Mesothelial cell of epicardium (in vitro differentiated cells): Measurements from ENCODE around the gene CTNNA3. TPM values are rescaled to one million over a fixed set of nuclear protein-coding genes. Genes with fewer than 3 reads are reported as not detected.
A peak's percentile ranks its signal among the peaks of the same experiment; 100 is the strongest.

ENCODE experiments used
- DNase-seq, 2 experiments: peaks; one replicate each; pipeline ENCODE4 v3.0.0; 2021; ENCODE audit warnings: low spot score in 2 of 2; ENCODE audit not compliant: unreplicated experiment in 2 of 2
- H3K27ac Mint-ChIP-seq: 2 replicates; pipeline ENCODE4 v1.8.0; 2021; ENCODE audit warnings: mixed read lengths
- H3K27me3 Mint-ChIP-seq: 2 replicates; pipeline ENCODE4 v1.8.0; 2021; ENCODE audit warnings: low read depth, mixed read lengths
- H3K36me3 Mint-ChIP-seq: 2 replicates; pipeline ENCODE4 v1.8.0; 2021; ENCODE audit warnings: mixed read lengths
- H3K4me1 Mint-ChIP-seq: 2 replicates; pipeline ENCODE4 v1.8.0; 2021; ENCODE audit warnings: mixed read lengths
- H3K4me3 Mint-ChIP-seq: 2 replicates; pipeline ENCODE4 v1.8.0; 2021; ENCODE audit warnings: mild to moderate bottlenecking, moderate library complexity, mixed read lengths
- H3K9me3 Mint-ChIP-seq: 2 replicates; pipeline ENCODE4 v1.8.0; 2021; ENCODE audit warnings: mixed read lengths
- total RNA-seq: library from RNA; stranded (reverse); gene quantifications from 3 replicates; pipeline ENCODE4 v1.2.1, GENCODE V29; 2021
- TF ChIP-seq, protein P1 (sequence below): fragments of 200-600 bp; sonication (generic); IDR thresholded peaks from one replicate; pipeline ENCODE4 v1.5.0; 2021; ENCODE audit warnings: antibody characterized with exemption; ENCODE audit not compliant: unreplicated experiment

The CTNNA3 gene
- total RNA-seq, 1 donor from 2014 or later: 14.2 TPM

GRCh38 chr10:67011480-67011879 lies 684.5 kb downstream of the CTNNA3 start:
- Mint-ChIP-seq H3K27ac (no peak overlapping the region), H3K9me3 (peaks cover 9% of the 10 kb centered on the region), H3K36me3 (no peaks in the 10 kb centered on the region), H3K4me1 (no peaks in the 10 kb centered on the region), H3K4me3 (no peak overlapping the region), H3K27me3 (no peaks in the 10 kb centered on the region)
- no peak for DNase-seq
- TF ChIP-seq, protein P1, sequence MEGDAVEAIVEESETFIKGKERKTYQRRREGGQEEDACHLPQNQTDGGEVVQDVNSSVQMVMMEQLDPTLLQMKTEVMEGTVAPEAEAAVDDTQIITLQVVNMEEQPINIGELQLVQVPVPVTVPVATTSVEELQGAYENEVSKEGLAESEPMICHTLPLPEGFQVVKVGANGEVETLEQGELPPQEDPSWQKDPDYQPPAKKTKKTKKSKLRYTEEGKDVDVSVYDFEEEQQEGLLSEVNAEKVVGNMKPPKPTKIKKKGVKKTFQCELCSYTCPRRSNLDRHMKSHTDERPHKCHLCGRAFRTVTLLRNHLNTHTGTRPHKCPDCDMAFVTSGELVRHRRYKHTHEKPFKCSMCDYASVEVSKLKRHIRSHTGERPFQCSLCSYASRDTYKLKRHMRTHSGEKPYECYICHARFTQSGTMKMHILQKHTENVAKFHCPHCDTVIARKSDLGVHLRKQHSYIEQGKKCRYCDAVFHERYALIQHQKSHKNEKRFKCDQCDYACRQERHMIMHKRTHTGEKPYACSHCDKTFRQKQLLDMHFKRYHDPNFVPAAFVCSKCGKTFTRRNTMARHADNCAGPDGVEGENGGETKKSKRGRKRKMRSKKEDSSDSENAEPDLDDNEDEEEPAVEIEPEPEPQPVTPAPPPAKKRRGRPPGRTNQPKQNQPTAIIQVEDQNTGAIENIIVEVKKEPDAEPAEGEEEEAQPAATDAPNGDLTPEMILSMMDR: no peak

GRCh38 chr10:67005981-67006380 lies 690.0 kb downstream of the CTNNA3 start:
- no peaks in the 10 kb centered on the region for H3K36me3 Mint-ChIP-seq
- no peak for DNase-seq
- H3K27ac Mint-ChIP-seq: no peak overlapping the region
- no peak overlapping the region for H3K4me3 Mint-ChIP-seq
- H3K9me3 Mint-ChIP-seq: peaks cover 4% of the 10 kb centered on the region
- H3K27me3 Mint-ChIP-seq: no peaks in the 10 kb centered on the region
- TF ChIP-seq, protein P1: no peak
- no peaks in the 10 kb centered on the region for H3K4me1 Mint-ChIP-seq

GRCh38 chr10:67004690-67005089 lies 691.3 kb downstream of the CTNNA3 start:
- H3K4me3 Mint-ChIP-seq: no peak overlapping the region
- H3K36me3 Mint-ChIP-seq: no peaks in the 10 kb centered on the region
- H3K9me3 Mint-ChIP-seq: peaks cover 4% of the 10 kb centered on the region
- H3K27ac Mint-ChIP-seq: no peak overlapping the region
- TF ChIP-seq, protein P1: no peak
- H3K4me1 Mint-ChIP-seq: peaks cover 9% of the 10 kb centered on the region
- DNase-seq: no peak
- no peaks in the 10 kb centered on the region for H3K27me3 Mint-ChIP-seq

DNA sequence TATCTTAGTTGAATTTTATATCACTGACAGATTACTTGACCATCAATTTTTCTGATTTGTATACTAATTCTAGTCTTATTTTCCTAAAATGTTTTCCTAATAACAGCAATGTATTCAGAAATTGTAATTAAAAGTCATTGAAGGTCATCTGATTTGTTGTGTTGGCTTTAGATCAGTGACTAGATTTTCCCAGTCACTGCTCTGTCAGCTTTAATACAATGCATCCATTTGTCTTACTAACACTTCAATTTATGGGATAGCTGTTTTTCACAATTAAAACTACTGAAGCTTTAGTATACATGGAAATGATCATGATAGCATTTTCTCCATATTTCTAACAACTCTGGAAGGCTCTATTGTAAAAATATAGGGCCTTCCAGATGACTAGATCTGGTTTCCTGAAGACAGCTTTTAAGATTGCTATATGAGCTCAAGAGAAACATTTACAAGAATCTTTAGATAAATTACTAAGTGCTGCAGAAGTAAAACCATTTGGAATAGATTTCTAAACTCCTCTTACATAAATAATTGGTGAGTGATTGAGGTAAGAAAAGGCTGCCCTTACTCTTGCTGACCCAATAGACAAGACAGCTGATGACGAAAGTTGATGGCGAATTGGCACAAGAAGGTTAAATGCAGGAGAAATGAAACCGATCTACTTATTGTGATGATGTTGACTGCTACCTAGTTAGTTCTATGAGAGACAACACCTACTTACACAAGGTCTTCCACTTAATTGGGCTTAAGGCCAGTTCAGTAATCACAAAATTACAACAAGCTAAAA lies 696.0 kb downstream of the CTNNA3 start:
- Mint-ChIP-seq H3K9me3 (no peaks in the 10 kb centered on the region), H3K27ac (peak overlapping the region; percentile 67), H3K27me3 (peaks cover 7% of the 10 kb centered on the region), H3K4me3 (no peak overlapping the region), H3K36me3 (no peaks in the 10 kb centered on the region), H3K4me1 (peaks cover 11% of the 10 kb centered on the region)
- no peak for DNase-seq
- TF ChIP-seq, protein P1: no peak

GRCh38 chr10:66996996-66997395 lies 699.0 kb downstream of the CTNNA3 start:
- no peak for DNase-seq
- peaks cover 14% of the 10 kb centered on the region for H3K4me1 Mint-ChIP-seq
- H3K4me3 Mint-ChIP-seq: no peak overlapping the region
- H3K9me3 Mint-ChIP-seq: no peaks in the 10 kb centered on the region
- H3K27ac Mint-ChIP-seq: no peak overlapping the region
- H3K27me3 Mint-ChIP-seq: peaks cover 9% of the 10 kb centered on the region
- TF ChIP-seq, protein P1: no peak
- H3K36me3 Mint-ChIP-seq: no peaks in the 10 kb centered on the region
